Measurements from ENCODE around the gene MYL9.

MYL9 gene

GRCh38 chr20:36498386-36499179 lies 42.7 kb upstream of the MYL9 start:
- DNase-seq (ENCODE audit: low read depth), result no peak
- TF ChIP-seq CTCF (IDR thresholded peaks at IDR 0.05; ENCODE audit: control insufficient read depth, insufficient read depth, low read depth, low read length, missing control alignments), result no peak
- no peak overlapping the region for H3K4me3 ChIP-seq (ENCODE audit: control insufficient read depth, low read depth, low read length)

GRCh38 chr20:36499211-36499610 lies 42.1 kb upstream of the MYL9 start:
- H3K4me3 ChIP-seq (ENCODE audit: control insufficient read depth, low read depth, low read length), result no peak overlapping the region
- no peak for TF ChIP-seq CTCF (IDR thresholded peaks at IDR 0.05; ENCODE audit: control insufficient read depth, insufficient read depth, low read depth, low read length, missing control alignments)
- DNase-seq (ENCODE audit: low read depth), result no peak

- H3K4me3 ChIP-seq (ENCODE audit: control insufficient read depth, low read depth, low read length), result no peak overlapping the region
- no peak for DNase-seq (ENCODE audit: low read depth)
- no peak for TF ChIP-seq CTCF (IDR thresholded peaks at IDR 0.05; ENCODE audit: control insufficient read depth, insufficient read depth, low read depth, low read length, missing control alignments)
Measured at GRCh38 chr20:36499723-36500501, 41.4 kb upstream of the MYL9 start.

- no peak overlapping the region for H3K4me3 ChIP-seq (ENCODE audit: control insufficient read depth, low read depth, low read length)
- no peak for TF ChIP-seq CTCF (IDR thresholded peaks at IDR 0.05; ENCODE audit: control insufficient read depth, insufficient read depth, low read depth, low read length, missing control alignments)
- DNase-seq (ENCODE audit: low read depth), result no peak
Measured at GRCh38 chr20:36501367-36502006, 39.8 kb upstream of the MYL9 start.

GRCh38 chr20:36504295-36504694 lies 37.0 kb upstream of the MYL9 start:
- H3K4me3 ChIP-seq (ENCODE audit: control insufficient read depth, low read depth, low read length), result no peak overlapping the region
- DNase-seq (ENCODE audit: low read depth), result no peak
- TF ChIP-seq CTCF (IDR thresholded peaks at IDR 0.05; ENCODE audit: control insufficient read depth, insufficient read depth, low read depth, low read length, missing control alignments), result no peak

- no peak overlapping the region for H3K4me3 ChIP-seq (ENCODE audit: control insufficient read depth, low read depth, low read length)
- peak; percentile 38 for TF ChIP-seq CTCF (IDR thresholded peaks at IDR 0.05; ENCODE audit: control insufficient read depth, insufficient read depth, low read depth, low read length, missing control alignments)
- DNase-seq (ENCODE audit: low read depth), result no peak
Measured at GRCh38 chr20:36506253-36506652, 35.1 kb upstream of the MYL9 start.
